Measurements from ENCODE around the gene MCU. TPM values are rescaled to one million over a fixed set of nuclear protein-coding genes. Genes with fewer than 3 reads are reported as not detected.
"Not testable (repeated sequence)": the region's sequence is repeated elsewhere in the genome, so short reads cannot be mapped to it uniquely, and the experiment has no call there.

Gene MCU
- total RNA-seq, 3 donors from 2014 or later (not counting 1 experiment from before 2014, with no cell fraction given), result 13.1 to 15.6 (median 14.1) TPM

GRCh38 chr10:72736176-72736827 is 44.4 kb downstream of the MCU start:
- Mint-ChIP-seq H3K36me3 (no peaks in the 10 kb centered on the region), H3K4me1 (peaks cover 23 to 28% of the 10 kb centered on the region in 2 donors), H3K4me3 (no peak overlapping the region), H3K27me3 (ENCODE audit: low read depth in 2 of 2) (no peaks in the 10 kb centered on the region), H3K9me3 (no peaks in the 10 kb centered on the region), H3K27ac (no peak overlapping the region)
- intact Hi-C loops (cut with micrococcal nuclease), result no loop called here
- H3K9me3 ChIP-seq (ENCODE audit: control insufficient read depth, insufficient read depth, low read length), result no peaks in the 10 kb centered on the region
- TF ChIP-seq CTCF (IDR thresholded peaks at IDR 0.05), result no peak
- ATAC-seq (no peak), DNase-seq (no peak)
- no peak overlapping the region for H3K27ac ChIP-seq (ENCODE audit: low read length)
- no peaks in the 10 kb centered on the region for H3K4me1 ChIP-seq (ENCODE audit: control insufficient read depth, insufficient read depth, low read length)
- H3K36me3 ChIP-seq (ENCODE audit: control insufficient read depth, insufficient read depth, low read length), result no peaks in the 10 kb centered on the region
- no peaks in the 10 kb centered on the region for H3K27me3 ChIP-seq (ENCODE audit: control insufficient read depth, insufficient read depth, low read length)
- no peak overlapping the region for H3K4me3 ChIP-seq (ENCODE audit: low read length)
- WGBS (ENCODE audit: insufficient coverage), result no CpG with 5 or more reads among the region's 1 CpG

- intact Hi-C loops (cut with micrococcal nuclease), result no loop called here
- Histone ChIP-seq H3K27me3 (ENCODE audit: control insufficient read depth, insufficient read depth, low read length) (no peaks in the 10 kb centered on the region), H3K36me3 (ENCODE audit: control insufficient read depth, insufficient read depth, low read length) (no peaks in the 10 kb centered on the region), H3K4me1 (ENCODE audit: control insufficient read depth, insufficient read depth, low read length) (no peaks in the 10 kb centered on the region), H3K4me3 (ENCODE audit: low read length) (no peak overlapping the region), H3K9me3 (ENCODE audit: control insufficient read depth, insufficient read depth, low read length) (no peaks in the 10 kb centered on the region), H3K27ac (ENCODE audit: low read length) (no peak overlapping the region)
- ATAC-seq, result no peak
- peaks cover 23 to 26% of the 10 kb centered on the region in 2 donors for H3K4me1 Mint-ChIP-seq
- 94% methylated on average over 4 of the region's 4 CpGs for WGBS (ENCODE audit: insufficient coverage)
- TF ChIP-seq CTCF (IDR thresholded peaks at IDR 0.05), result no peak
- no peaks in the 10 kb centered on the region for H3K9me3 Mint-ChIP-seq
- H3K36me3 Mint-ChIP-seq, result no peaks in the 10 kb centered on the region
- H3K4me3 Mint-ChIP-seq, result no peak overlapping the region
- no peaks in the 10 kb centered on the region for H3K27me3 Mint-ChIP-seq (ENCODE audit: low read depth in 2 of 2)
- H3K27ac Mint-ChIP-seq, result no peak overlapping the region
- DNase-seq, result no peak
Observed at GRCh38 chr10:72736828-72737220, 44.9 kb downstream of the MCU start.

GRCh38 chr10:72737357-72737756 is 45.4 kb downstream of the MCU start:
- H3K9me3 ChIP-seq (ENCODE audit: control insufficient read depth, insufficient read depth, low read length); H3K27ac Mint-ChIP-seq; H3K27me3 ChIP-seq (ENCODE audit: control insufficient read depth, insufficient read depth, low read length); ATAC-seq; DNase-seq; H3K9me3 Mint-ChIP-seq; intact Hi-C loops (cut with micrococcal nuclease); H3K4me1 ChIP-seq (ENCODE audit: control insufficient read depth, insufficient read depth, low read length); H3K27ac ChIP-seq (ENCODE audit: low read length); H3K4me3 Mint-ChIP-seq; H3K4me3 ChIP-seq (ENCODE audit: low read length); H3K36me3 ChIP-seq (ENCODE audit: control insufficient read depth, insufficient read depth, low read length); H3K27me3 Mint-ChIP-seq (ENCODE audit: low read depth in 2 of 2); H3K36me3 Mint-ChIP-seq: not testable (repeated sequence)
- WGBS (ENCODE audit: insufficient coverage), result 82% methylated on average over 6 of the region's 6 CpGs
- H3K4me1 Mint-ChIP-seq, result peaks cover 23 to 26% of the 10 kb centered on the region in 2 donors

- intact Hi-C loops (cut with micrococcal nuclease), result no loop called here
- Histone ChIP-seq H3K4me1 (ENCODE audit: control insufficient read depth, insufficient read depth, low read length) (no peaks in the 10 kb centered on the region), H3K27me3 (ENCODE audit: control insufficient read depth, insufficient read depth, low read length) (no peaks in the 10 kb centered on the region), H3K9me3 (ENCODE audit: control insufficient read depth, insufficient read depth, low read length) (no peaks in the 10 kb centered on the region), H3K36me3 (ENCODE audit: control insufficient read depth, insufficient read depth, low read length) (no peaks in the 10 kb centered on the region), H3K4me3 (ENCODE audit: low read length) (no peak overlapping the region), H3K27ac (ENCODE audit: low read length) (no peak overlapping the region)
- Mint-ChIP-seq H3K4me1 (peaks cover 23 to 32% of the 10 kb centered on the region in 2 donors), H3K27ac (no peak overlapping the region), H3K27me3 (ENCODE audit: low read depth in 2 of 2) (no peaks in the 10 kb centered on the region), H3K9me3 (no peaks in the 10 kb centered on the region), H3K4me3 (no peak overlapping the region), H3K36me3 (no peaks in the 10 kb centered on the region)
- DNase-seq (no peak), ATAC-seq (no peak)
- 33% methylated on average over 2 of the region's 2 CpGs for WGBS (ENCODE audit: insufficient coverage)
- no peak for TF ChIP-seq CTCF (IDR thresholded peaks at IDR 0.05)
Observed at GRCh38 chr10:72738486-72738885, 46.5 kb downstream of the MCU start.

Measured in natural killer cell (primary cell).